HUES48 (cell line): Measurements from ENCODE around the gene RAI1.
"Not testable (repeated sequence)": the region's sequence is repeated elsewhere in the genome, so short reads cannot be mapped to it uniquely, and the experiment has no call there.

Source experiments
- H3K27ac ChIP-seq: one replicate; pipeline ENCODE4 v1.7.0; 2013; ENCODE audit warnings: low read depth, low read length, inconsistent platforms
- H3K27me3 ChIP-seq: 2 replicates; pipeline ENCODE4 v1.6.1; 2013; ENCODE audit warnings: mild to moderate bottlenecking, low read length; ENCODE audit not compliant: control insufficient read depth, insufficient read depth
- H3K36me3 ChIP-seq: 2 replicates; pipeline ENCODE4 v1.6.1; 2013; ENCODE audit warnings: low read length; ENCODE audit not compliant: control insufficient read depth, insufficient read depth
- H3K4me1 ChIP-seq: 2 replicates; pipeline ENCODE4 v1.6.1; 2013; ENCODE audit warnings: mild to moderate bottlenecking, low read length; ENCODE audit not compliant: control insufficient read depth, insufficient read depth
- H3K4me3 ChIP-seq: 2 replicates; pipeline ENCODE4 v1.5.1; 2013; ENCODE audit warnings: mild to moderate bottlenecking, low read depth, low read length
- H3K9ac ChIP-seq: 2 replicates; pipeline ENCODE4 v1.6.1; 2013; ENCODE audit warnings: mild to moderate bottlenecking, low read depth, low read length, moderate library complexity
- H3K9me3 ChIP-seq: 2 replicates; pipeline ENCODE4 v1.6.1; 2013; ENCODE audit warnings: low read length; ENCODE audit not compliant: control insufficient read depth, insufficient read depth

RAI1 gene

DNA sequence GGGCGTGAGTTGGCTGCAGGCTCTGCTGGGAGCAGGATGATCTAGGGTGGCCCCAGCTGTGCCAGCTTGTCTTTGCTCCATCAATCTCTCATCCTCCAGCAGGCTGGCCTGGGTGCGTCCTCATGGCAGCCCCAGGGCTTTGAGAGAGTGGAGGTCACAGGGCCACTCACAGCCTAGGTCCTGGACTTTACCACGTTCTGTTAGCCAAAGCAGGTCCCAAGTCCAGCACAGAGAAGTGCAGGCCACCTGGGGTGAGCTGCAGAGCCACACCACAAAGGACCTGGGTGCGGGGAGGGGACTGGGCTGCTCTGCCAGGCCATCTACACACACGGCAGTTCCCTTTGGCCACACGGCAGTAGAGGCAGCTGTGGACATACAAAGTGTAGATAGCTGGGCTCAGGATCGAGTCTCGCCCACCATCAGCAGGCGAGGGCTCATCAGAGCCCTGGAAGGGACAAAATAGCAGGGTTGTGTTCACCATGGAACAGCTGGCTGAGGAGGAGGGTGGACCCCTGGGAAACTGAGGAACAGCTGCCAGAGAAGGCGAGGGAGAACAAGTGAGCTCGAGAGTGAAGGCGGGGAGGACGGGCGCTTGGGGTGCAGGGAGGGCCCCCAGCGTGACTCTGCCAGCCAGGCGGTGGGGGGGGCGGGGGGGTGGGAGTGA lies 125.5 kb downstream of the RAI1 start:
- no peak overlapping the region for H3K4me3 ChIP-seq
- H3K4me1 ChIP-seq = peaks cover 10% of the 10 kb centered on the region
- peaks cover 27% of the 10 kb centered on the region for H3K27me3 ChIP-seq
- H3K9ac ChIP-seq = no peak overlapping the region
- no peaks in the 10 kb centered on the region for H3K9me3 ChIP-seq
- H3K36me3 ChIP-seq = no peaks in the 10 kb centered on the region
- no peak overlapping the region for H3K27ac ChIP-seq

DNA sequence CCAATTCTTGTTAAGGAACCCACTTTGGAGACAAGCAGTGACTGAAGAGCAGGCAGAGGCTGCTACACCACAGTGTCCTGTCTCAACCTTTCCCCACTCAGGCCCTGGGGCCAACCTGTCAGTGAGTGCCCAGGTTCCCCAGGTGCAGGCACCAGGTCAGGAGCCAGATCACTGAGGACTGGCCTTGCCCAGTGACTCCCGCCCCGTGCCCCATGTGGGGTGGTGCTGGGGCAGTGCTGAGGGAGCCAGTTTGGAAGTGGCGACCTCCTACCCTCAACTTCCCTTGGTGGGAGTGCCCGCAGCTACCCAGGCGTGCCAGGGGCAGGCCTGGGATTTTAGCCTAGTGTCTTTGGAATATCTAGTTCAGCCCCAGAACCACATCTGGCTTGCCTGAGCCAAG lies 126.2 kb downstream of the RAI1 start:
- Histone ChIP-seq H3K4me3 (no peak overlapping the region), H3K36me3 (no peaks in the 10 kb centered on the region), H3K9me3 (no peaks in the 10 kb centered on the region), H3K9ac (no peak overlapping the region), H3K4me1 (peaks cover 14% of the 10 kb centered on the region), H3K27me3 (peaks cover 27% of the 10 kb centered on the region), H3K27ac (no peak overlapping the region)

DNA sequence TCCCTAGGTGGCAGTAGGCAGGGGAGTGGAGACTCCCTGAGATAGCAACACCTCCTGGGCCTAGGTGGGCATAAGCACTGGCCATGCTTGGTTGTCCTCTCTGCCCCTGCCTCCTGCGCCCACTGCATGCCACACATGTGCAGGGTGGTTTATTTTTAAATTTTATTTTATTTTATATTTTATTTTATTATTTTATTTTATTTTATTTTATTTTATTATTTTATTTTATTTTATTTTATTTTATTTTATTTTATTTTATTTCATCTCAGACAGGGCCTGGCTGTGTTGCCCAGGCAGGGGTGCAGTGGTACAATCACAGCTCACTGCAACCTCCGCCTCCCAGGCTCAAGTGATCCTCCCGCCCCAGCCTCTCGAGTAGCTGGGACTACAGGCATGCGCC lies 126.9 kb downstream of the RAI1 start:
- Histone ChIP-seq H3K4me1 (peaks cover 14% of the 10 kb centered on the region), H3K27me3 (peaks cover 27% of the 10 kb centered on the region)
- not testable (repeated sequence) for H3K27ac ChIP-seq, H3K9ac ChIP-seq, H3K4me3 ChIP-seq, H3K9me3 ChIP-seq, H3K36me3 ChIP-seq

DNA sequence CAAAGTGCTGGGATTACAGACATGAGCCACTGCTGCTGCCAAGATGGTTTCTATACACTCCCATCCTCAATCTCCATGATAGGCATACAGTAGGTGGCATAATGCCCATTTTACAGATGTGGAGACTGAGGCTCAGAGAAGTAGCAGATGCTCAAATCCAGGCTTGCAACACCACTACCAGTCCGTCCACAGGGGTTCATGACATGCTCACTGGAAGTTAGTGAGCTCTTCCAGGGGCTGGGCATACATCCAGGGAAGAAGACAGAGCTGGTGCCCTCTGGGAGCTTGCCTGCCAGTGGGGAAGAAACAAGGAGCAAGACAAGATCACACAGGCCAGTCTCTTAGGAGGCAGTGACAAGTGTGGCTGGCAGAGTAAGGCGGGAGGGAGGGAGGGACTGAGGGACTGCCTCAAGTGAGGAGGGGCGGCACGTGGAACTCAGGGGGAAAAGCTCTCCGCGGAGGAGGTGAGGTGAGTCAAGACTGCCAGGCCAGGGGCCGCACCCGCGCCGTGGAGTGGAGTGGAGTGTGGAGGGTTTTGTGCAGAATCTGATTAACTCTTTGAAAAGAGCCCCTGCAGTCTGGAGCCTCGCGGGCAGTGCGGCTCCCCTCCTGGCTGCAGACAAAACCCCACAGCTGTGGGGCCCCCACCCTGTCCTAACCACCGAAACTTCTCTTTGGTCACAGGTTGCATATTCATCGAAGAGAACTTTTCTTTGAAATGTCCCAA lies 127.6 kb downstream of the RAI1 start:
- H3K27ac ChIP-seq = no peak overlapping the region
- peaks cover 6% of the 10 kb centered on the region for H3K36me3 ChIP-seq
- H3K4me1 ChIP-seq = peaks cover 14% of the 10 kb centered on the region
- H3K9ac ChIP-seq = no peak overlapping the region
- H3K4me3 ChIP-seq = no peak overlapping the region
- H3K27me3 ChIP-seq = peaks cover 27% of the 10 kb centered on the region
- no peaks in the 10 kb centered on the region for H3K9me3 ChIP-seq

DNA sequence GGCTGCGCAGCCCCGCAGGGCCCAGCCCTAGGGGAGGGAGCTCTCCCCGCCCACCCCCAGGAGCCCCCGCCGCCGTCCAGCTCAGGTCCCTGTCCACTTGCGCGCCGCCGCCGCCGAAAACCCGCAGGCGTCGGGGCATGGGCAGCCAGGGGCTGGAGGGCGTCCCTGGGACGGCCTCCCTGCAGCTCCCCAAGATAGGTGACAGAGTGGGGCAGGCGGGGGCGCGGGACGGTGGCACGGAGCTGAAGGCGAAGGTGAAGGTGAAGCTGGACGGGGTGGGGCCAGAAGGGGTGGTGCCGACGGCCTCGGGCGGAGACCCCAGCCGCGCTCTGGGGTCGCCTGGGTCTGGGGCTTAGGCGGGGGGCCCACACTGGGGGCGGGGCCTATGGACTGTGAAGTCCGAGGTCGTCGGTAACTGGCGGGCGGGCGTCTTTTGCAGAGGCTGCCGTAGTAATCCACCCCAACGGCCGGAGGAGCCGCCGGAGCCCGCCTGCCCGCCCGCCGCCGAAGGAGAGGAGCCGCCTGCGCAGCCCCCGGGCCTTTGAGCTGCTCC lies 128.3 kb downstream of the RAI1 start:
- peaks cover 14% of the 10 kb centered on the region for H3K4me1 ChIP-seq
- H3K27me3 ChIP-seq = peaks cover 27% of the 10 kb centered on the region
- peaks cover 14% of the 10 kb centered on the region for H3K36me3 ChIP-seq
- no peak overlapping the region for H3K27ac ChIP-seq
- no peaks in the 10 kb centered on the region for H3K9me3 ChIP-seq
- H3K4me3 ChIP-seq = peak overlapping the region; percentile 59; the same call in 1 of the 2 replicates
- H3K9ac ChIP-seq = no peak overlapping the region

DNA sequence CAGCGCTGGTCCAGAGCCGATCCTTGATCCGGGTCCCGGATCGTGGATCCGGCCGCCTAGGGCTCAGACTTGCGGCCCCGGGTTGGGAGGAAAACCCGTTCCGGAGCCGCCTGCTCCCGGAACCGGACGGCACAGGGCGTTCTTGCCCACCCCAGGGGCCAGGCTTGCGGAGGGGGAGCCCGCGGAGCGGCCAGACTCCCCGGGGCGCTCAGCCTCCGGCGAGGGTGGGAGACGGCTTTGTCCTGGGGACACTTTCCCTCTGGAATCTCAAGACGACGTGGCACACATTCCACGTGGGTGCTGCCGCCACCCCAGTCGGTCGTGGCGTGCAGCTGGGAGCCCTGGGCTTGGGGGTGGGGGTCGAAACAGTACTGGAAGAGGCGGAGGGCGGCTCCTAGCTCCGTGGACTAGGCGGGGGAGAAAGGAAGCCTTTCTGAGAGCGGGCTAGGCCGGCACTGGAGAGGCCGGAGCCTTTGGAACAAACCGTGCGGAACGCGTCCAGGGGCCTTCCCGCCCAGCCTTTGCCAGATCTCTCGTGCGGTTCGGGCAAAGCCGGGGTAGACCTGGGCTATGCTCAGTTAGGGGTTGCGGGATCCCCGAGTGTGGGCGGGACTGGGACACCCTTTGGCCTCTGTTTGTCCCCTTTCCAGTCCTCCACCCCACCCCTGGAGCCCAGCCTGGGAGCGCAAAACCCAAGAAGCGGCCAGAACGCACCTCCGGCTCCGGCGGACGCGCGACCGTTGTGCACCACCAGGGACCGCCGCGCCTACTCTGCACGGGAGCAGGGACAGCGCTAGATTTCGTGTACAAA lies 129.0 kb downstream of the RAI1 start:
- peaks cover 20% of the 10 kb centered on the region for H3K36me3 ChIP-seq
- no peak overlapping the region for H3K9ac ChIP-seq
- peaks cover 27% of the 10 kb centered on the region for H3K27me3 ChIP-seq
- H3K9me3 ChIP-seq = no peaks in the 10 kb centered on the region
- peaks cover 14% of the 10 kb centered on the region for H3K4me1 ChIP-seq
- peak overlapping the region; percentile 59 for H3K4me3 ChIP-seq
- H3K27ac ChIP-seq = no peak overlapping the region

DNA sequence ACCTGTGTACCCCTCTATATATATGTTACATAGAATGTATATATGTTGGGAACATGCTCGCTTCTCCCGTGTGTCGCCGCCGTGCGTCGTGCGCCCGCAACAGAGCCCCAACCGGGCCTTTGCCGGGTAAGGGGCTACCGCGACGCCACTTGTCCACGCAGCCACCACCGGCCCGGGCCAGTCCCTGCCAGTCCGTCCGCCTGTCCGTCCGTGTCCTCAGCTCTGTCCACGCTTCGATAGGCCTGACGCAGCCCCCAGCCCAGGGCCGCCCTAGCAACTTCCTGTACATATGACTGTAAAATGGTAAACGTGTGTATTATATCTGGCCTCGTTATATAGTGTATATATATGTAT lies 129.6 kb downstream of the RAI1 start:
- H3K36me3 ChIP-seq = peaks cover 26% of the 10 kb centered on the region
- peaks cover 14% of the 10 kb centered on the region for H3K4me1 ChIP-seq
- H3K9ac ChIP-seq = no peak overlapping the region
- peaks cover 27% of the 10 kb centered on the region for H3K27me3 ChIP-seq
- no peak overlapping the region for H3K27ac ChIP-seq
- H3K4me3 ChIP-seq = peak overlapping the region; percentile 59
- no peaks in the 10 kb centered on the region for H3K9me3 ChIP-seq

DNA sequence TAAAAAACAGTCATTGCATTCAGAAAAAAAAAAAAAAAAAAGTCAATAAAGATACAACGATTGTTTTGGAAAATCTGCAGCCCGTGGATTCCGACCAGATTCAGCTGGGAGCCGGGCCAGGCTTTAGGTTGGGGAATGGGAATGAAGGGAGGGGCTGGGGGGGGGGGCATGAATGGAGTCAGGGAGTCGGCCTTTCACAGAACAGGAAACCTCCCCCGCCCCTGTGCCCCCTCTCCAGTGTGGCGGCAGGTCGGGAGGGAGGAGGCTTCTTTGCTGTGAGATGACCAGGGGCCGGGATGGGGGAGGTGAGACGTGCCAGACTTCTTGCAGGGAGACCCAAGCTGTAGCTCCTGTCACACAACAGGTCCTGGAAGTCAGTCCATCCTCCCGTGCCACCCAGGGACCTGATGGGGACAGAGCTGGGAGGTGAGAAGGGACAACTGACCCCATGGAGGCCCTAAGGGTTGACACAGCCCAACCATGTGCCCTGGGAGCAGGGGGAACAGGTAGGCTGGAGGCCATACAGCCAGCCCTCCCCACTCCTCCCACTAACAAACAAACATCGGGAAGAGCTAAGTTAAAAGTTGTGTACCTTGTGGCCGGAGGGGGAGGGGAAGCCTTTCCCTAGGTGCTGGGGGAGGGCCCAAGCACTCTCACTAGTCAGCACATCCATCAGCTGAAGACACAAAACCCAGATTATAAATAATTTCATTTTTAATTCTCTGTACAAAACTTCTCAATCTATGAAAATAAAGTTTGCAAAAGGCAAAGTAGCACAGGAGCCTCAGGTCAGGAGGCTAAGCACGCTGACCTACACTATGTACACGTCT lies 130.3 kb downstream of the RAI1 start:
- Histone ChIP-seq H3K36me3 (peaks cover 32% of the 10 kb centered on the region), H3K27me3 (peaks cover 27% of the 10 kb centered on the region), H3K9me3 (no peaks in the 10 kb centered on the region), H3K9ac (no peak overlapping the region), H3K27ac (no peak overlapping the region), H3K4me3 (no peak overlapping the region), H3K4me1 (peaks cover 14% of the 10 kb centered on the region)

DNA sequence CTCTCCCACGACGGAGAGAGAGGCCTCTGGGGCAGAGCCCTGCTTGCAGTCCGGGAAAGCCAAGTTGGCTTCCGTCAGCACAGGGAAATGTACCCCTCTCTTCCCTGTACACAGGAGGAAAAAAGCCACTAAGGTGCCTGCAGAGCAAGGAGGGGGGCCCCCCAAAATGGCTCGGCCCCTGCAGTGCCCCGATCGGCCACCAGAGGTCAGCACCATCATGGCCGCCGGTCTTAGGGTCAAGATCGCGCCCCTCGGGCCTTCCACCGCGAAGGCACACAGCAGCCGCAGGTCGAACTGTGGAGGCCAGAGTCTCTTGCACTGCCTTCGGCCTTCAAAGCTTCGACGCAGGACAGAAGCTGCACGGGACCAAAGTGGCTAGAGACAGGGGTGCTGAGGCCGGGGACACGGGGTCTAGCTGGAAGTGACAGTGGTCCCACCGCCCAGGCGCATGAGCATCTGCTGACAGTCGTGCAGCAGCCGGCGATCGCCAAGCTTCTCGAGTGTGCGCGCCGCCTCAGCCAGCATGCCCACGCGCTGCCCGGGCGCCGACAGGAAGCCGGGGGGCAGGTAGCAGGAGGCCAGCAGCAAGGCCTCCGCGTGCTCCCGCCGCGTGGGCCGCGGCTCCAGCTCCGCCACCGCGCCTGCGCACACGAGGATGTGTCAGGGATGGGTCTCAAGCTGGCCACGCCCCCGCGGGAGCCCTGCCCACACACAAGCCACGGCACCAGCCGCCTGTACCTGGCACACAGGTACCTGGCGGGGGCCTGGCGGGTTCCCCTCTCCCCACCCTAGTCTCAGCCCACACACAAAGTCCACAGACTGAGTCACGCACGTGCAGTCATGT lies 131.2 kb downstream of the RAI1 start:
- no peaks in the 10 kb centered on the region for H3K9me3 ChIP-seq
- H3K4me1 ChIP-seq = peaks cover 14% of the 10 kb centered on the region
- no peak overlapping the region for H3K9ac ChIP-seq
- no peak overlapping the region for H3K4me3 ChIP-seq
- peaks cover 27% of the 10 kb centered on the region for H3K27me3 ChIP-seq
- H3K27ac ChIP-seq = no peak overlapping the region
- peaks cover 40% of the 10 kb centered on the region for H3K36me3 ChIP-seq
